HepG2 (cell line): ENCODE results near the gene EEIG1. TPM values are rescaled to one million over a fixed set of nuclear protein-coding genes. Genes with fewer than 3 reads are reported as not detected.

Experiments used
- BORCS8-MEF2B ChIP-seq: sonication (generic); formaldehyde crosslinking; IDR thresholded peaks from 2 replicates; pipeline ENCODE4 v1.8.0; 2022; ENCODE audit warnings: mild to moderate bottlenecking, missing genetic modification reagents
- ELF3 ChIP-seq: IDR thresholded peaks from 2 replicates; pipeline ENCODE4 v1.6.1; 2016; ENCODE audit warnings: missing genetic modification reagents, missing compliant biosample characterization
- GFI1 ChIP-seq: sonication (generic); formaldehyde crosslinking; IDR thresholded peaks from 2 replicates; pipeline ENCODE4 v1.5.0; 2020; ENCODE audit warnings: missing genetic modification reagents, mild to moderate bottlenecking, borderline replicate concordance
- GPBP1L1 ChIP-seq: sonication (generic); formaldehyde crosslinking; IDR thresholded peaks from 2 replicates; pipeline ENCODE4 v1.5.0; 2020; ENCODE audit warnings: mild to moderate bottlenecking, missing genetic modification reagents
- ISX ChIP-seq: sonication (generic); formaldehyde crosslinking; conservative IDR thresholded peaks from 2 replicates; pipeline ENCODE4 v1.5.0; 2020; ENCODE audit warnings: missing genetic modification reagents
- JARID2 ChIP-seq: sonication (generic); formaldehyde crosslinking; IDR thresholded peaks from 2 replicates; pipeline ENCODE4 v1.8.1; 2023; ENCODE audit warnings: missing genetic modification reagents, inconsistent platforms; ENCODE audit not compliant: insufficient replicate concordance
- KDM2A ChIP-seq: sonication (generic); formaldehyde crosslinking; IDR thresholded peaks from 2 replicates; pipeline ENCODE4 v1.4.0; 2020; ENCODE audit warnings: low read depth, missing genetic modification reagents, borderline replicate concordance
- KLF9 ChIP-seq: IDR thresholded peaks from 2 replicates; pipeline ENCODE4 v1.6.1; 2016; ENCODE audit warnings: low read depth
- LCORL ChIP-seq, 2 experiments: fragments of 450-650 bp in 1 of 2; sonication (generic) in 1 of 2; formaldehyde crosslinking in 1 of 2; IDR thresholded peaks; 2 replicates each; pipeline versions ENCODE4 v1.5.0 to v1.6.1; 2017 to 2020; ENCODE audit warnings: antibody characterized with exemption in 1 of 2, missing genetic modification reagents in 1 of 2
- MTA1 ChIP-seq: sonication (generic); formaldehyde crosslinking; IDR thresholded peaks from 2 replicates; pipeline ENCODE4 v1.4.0; 2020; ENCODE audit warnings: missing genetic modification reagents, mild to moderate bottlenecking, borderline replicate concordance
- NR3C1 ChIP-seq: sonication (generic); formaldehyde crosslinking; IDR thresholded peaks from 2 replicates; pipeline ENCODE4 v1.4.0; 2020; ENCODE audit warnings: missing genetic modification reagents
- PCBP2 ChIP-seq: fragments of 200-400 bp; formaldehyde crosslinking; optimal IDR thresholded peaks from 2 replicates; pipeline ENCODE3; 2018; ENCODE audit warnings: low read length, low read depth; ENCODE audit not compliant: poor library complexity, severe bottlenecking
- RARA ChIP-seq: IDR thresholded peaks from 2 replicates; pipeline ENCODE4 v1.6.1; 2016; ENCODE audit warnings: missing genetic modification reagents, missing compliant biosample characterization
- RBM39 ChIP-seq: fragments of 200-400 bp; formaldehyde crosslinking; IDR thresholded peaks from one replicate; pipeline ENCODE4 v1.6.1; 2018; ENCODE audit warnings: antibody characterized with exemption, mild to moderate bottlenecking, low read depth, low read length; ENCODE audit not compliant: poor library complexity, severe bottlenecking
- RORA ChIP-seq: sonication (generic); formaldehyde crosslinking; IDR thresholded peaks from 2 replicates; pipeline ENCODE4 v1.5.0; 2020; ENCODE audit warnings: mild to moderate bottlenecking, missing genetic modification reagents, moderate library complexity
- ZFP36 ChIP-seq: fragments of 150-350 bp; IDR thresholded peaks from 2 replicates; pipeline ENCODE4 v1.6.1; 2018; ENCODE audit warnings: borderline replicate concordance, low read length, low read depth; ENCODE audit not compliant: partially characterized antibody
- ZFX ChIP-seq: sonication (generic); formaldehyde crosslinking; IDR thresholded peaks from 2 replicates; pipeline ENCODE4 v1.4.0; 2020; ENCODE audit warnings: mild to moderate bottlenecking, low read depth, missing genetic modification reagents, moderate library complexity
- ZKSCAN8 ChIP-seq: IDR thresholded peaks from 2 replicates; pipeline ENCODE4 v1.6.1; 2016; ENCODE audit warnings: borderline replicate concordance, missing genetic modification reagents, missing compliant biosample characterization
- ZNF225 ChIP-seq: sonication (generic); formaldehyde crosslinking; IDR thresholded peaks from 2 replicates; pipeline ENCODE4 v1.4.0; 2020; ENCODE audit warnings: mild to moderate bottlenecking, missing genetic modification reagents
- ZNF232 ChIP-seq: sonication (generic); formaldehyde crosslinking; IDR thresholded peaks from 2 replicates; pipeline ENCODE4 v1.4.0; 2020; ENCODE audit warnings: missing genetic modification reagents, borderline replicate concordance
- ZNF431 ChIP-seq: sonication (generic); formaldehyde crosslinking; IDR thresholded peaks from 2 replicates; pipeline ENCODE4 v1.9.0; 2022; ENCODE audit warnings: missing genetic modification reagents, low read depth, mild to moderate bottlenecking, borderline replicate concordance
- ZNF563 ChIP-seq: sonication (generic); formaldehyde crosslinking; IDR thresholded peaks from 2 replicates; pipeline ENCODE4 v1.8.0; 2022; ENCODE audit warnings: mild to moderate bottlenecking, moderate library complexity, missing genetic modification reagents
- ZNF567 ChIP-seq: sonication (generic); formaldehyde crosslinking; IDR thresholded peaks from 2 replicates; pipeline ENCODE4 v1.8.1; 2023; ENCODE audit warnings: mild to moderate bottlenecking, missing genetic modification reagents, borderline replicate concordance
- ZNF639 ChIP-seq: conservative IDR thresholded peaks from 2 replicates; pipeline ENCODE4 v1.6.1; 2018; ENCODE audit warnings: missing genetic modification reagents
- ZNF709 ChIP-seq: sonication (generic); formaldehyde crosslinking; IDR thresholded peaks from 2 replicates; pipeline ENCODE4 v1.5.0; 2020; ENCODE audit warnings: mild to moderate bottlenecking, missing genetic modification reagents
- ZNF766 ChIP-seq: sonication (generic); formaldehyde crosslinking; IDR thresholded peaks from 2 replicates; pipeline ENCODE4 v1.5.0; 2020; ENCODE audit warnings: missing genetic modification reagents, borderline replicate concordance
- ZSCAN31 ChIP-seq: sonication (generic); formaldehyde crosslinking; IDR thresholded peaks from 2 replicates; pipeline ENCODE4 v1.5.0; 2020; ENCODE audit warnings: low read depth, mild to moderate bottlenecking, missing genetic modification reagents
- polyA plus RNA-seq, 8 experiments: library from polyadenylated mRNA; depleted of rRNA in 3 of 8; stranded (reverse) in 7 of 8; unstranded in 1 of 8; fragments of >200 nt; fragmentation: Illumina TruSeq in 4 of 8; extraction: Trizol in 4 of 8; gene quantifications; 2 replicates each; pipeline versions ENCODE4 v1.2.1 to v1.2.3, GENCODE V29; 2011 to 2016; ENCODE audit warnings: low read depth in 4 of 8, missing spikeins in 1 of 8, mixed read lengths in 1 of 8; ENCODE audit not compliant: insufficient read depth in 1 of 8
- total RNA-seq, 5 experiments: library from RNA; depleted of rRNA; stranded (reverse); fragments of >200 nt; fragmentation: Illumina TruSeq; extraction: Trizol; gene quantifications; 2 replicates each; pipeline ENCODE4 v1.2.3, GENCODE V29; 2016; ENCODE audit warnings: low read depth in 1 of 5
- TF ChIP-seq, protein P1 (sequence below): sonication (generic); formaldehyde crosslinking; IDR thresholded peaks from 2 replicates; pipeline ENCODE4 v1.5.1; 2020; ENCODE audit warnings: missing genetic modification reagents, mild to moderate bottlenecking, borderline replicate concordance

Gene EEIG1
- total and polyA plus RNA-seq, 2 of the 13 experiments (the other 11 are each of a cell fraction or from before 2014, with no cell fraction given), result 16.6 to 25.2 TPM

DNA sequence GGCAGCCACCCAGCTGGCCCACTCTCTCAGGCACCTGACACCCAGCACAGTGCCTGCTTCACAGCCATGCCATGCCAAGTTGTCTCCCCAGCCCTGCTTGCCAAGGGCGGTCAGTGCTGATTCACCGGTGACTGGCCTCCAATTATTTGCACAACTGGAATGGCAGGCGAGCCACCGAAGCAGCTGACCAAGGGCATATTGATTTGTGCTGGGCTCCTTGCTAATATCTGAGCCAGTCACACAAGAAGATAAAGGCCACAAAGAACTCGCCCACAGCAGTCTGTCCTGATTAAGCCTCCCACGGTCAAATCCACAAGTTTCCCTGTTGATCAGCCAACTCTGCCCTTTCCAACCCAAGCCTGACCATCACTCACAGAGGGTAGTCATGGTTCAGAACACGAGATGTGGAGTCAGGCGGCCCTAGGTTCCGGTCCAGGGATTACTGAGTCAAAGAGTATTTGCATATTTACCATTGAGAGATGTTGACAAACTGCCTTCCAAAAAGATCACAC is 6.4 kb upstream of the EEIG1 start (continued):
- TF ChIP-seq GFI1, result no peak
- no peak for TF ChIP-seq ZNF567 (CRISPR knock-in tag)
- TF ChIP-seq ZNF639, result no peak
- TF ChIP-seq ZNF563 (CRISPR knock-in tag), result no peak
- TF ChIP-seq LCORL (IDR thresholded peaks at IDR 0.05), result no peak
- no peak for TF ChIP-seq LCORL (CRISPR knock-in tag; IDR thresholded peaks at IDR 0.05)
- 0 out of 2 replicates have a peak, but pooled peaks have one; percentile 32 for TF ChIP-seq MTA1 (CRISPR knock-in tag)
- TF ChIP-seq PCBP2, result no peak
- no peak for TF ChIP-seq ZKSCAN8 (CRISPR knock-in tag)
- TF ChIP-seq ZFX (CRISPR knock-in tag), result 0 out of 2 replicates have a peak, but pooled peaks have one; percentile 45
- peak; percentile 58 for TF ChIP-seq RARA
- no peak for TF ChIP-seq ZNF232 (CRISPR knock-in tag)
- no peak for TF ChIP-seq ZNF431 (CRISPR knock-in tag)
- TF ChIP-seq, protein P1, sequence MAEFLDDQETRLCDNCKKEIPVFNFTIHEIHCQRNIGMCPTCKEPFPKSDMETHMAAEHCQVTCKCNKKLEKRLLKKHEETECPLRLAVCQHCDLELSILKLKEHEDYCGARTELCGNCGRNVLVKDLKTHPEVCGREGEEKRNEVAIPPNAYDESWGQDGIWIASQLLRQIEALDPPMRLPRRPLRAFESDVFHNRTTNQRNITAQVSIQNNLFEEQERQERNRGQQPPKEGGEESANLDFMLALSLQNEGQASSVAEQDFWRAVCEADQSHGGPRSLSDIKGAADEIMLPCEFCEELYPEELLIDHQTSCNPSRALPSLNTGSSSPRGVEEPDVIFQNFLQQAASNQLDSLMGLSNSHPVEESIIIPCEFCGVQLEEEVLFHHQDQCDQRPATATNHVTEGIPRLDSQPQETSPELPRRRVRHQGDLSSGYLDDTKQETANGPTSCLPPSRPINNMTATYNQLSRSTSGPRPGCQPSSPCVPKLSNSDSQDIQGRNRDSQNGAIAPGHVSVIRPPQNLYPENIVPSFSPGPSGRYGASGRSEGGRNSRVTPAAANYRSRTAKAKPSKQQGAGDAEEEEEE (CRISPR knock-in tag), result no peak
- TF ChIP-seq KDM2A, result peak; percentile 65
- no peak for TF ChIP-seq GPBP1L1 (CRISPR knock-in tag)
- no peak for TF ChIP-seq JARID2
- no peak for TF ChIP-seq BORCS8-MEF2B (CRISPR knock-in tag)
- no peak for TF ChIP-seq ZNF766
- TF ChIP-seq ZFP36, result no peak
- TF ChIP-seq NR3C1 (CRISPR knock-in tag), result no peak
- no peak for TF ChIP-seq KLF9 (CRISPR knock-in tag)
- 0 out of 2 replicates have a peak, but pooled peaks have one; percentile 13 for TF ChIP-seq ELF3 (CRISPR knock-in tag)
- no peak for TF ChIP-seq ZNF709 (CRISPR knock-in tag)
- no peak for TF ChIP-seq ZNF225 (CRISPR knock-in tag)
- no peak for TF ChIP-seq RORA
- no peak for TF ChIP-seq ISX (CRISPR knock-in tag)
- no peak for TF ChIP-seq RBM39
- TF ChIP-seq ZSCAN31, result no peak
